Pancreas (tissue), 10 donors: ENCODE results near the gene HOXA9. TPM values are rescaled to one million over a fixed set of nuclear protein-coding genes. Genes with fewer than 3 reads are reported as not detected.
A peak's percentile ranks its signal among the peaks of the same experiment; 100 is the strongest.

ENCODE experiments used
- ATAC-seq, 4 donors: fragments of 200-7000 bp; cut with Tn5 transposase; one replicate each; pipeline versions ENCODE4 v1.8.0 to v1.9.1; 2020; ENCODE audit warnings: mild to moderate bottlenecking in 4 of 4, moderate library complexity in 4 of 4
- DNase-seq, 6 donors: peaks; one replicate each; pipeline ENCODE4 v3.0.0-alpha.2; 2020
- FAIRE-seq: peaks from 2 replicates; lab custom pipeline; 2012; peaks lifted over from hg19 to GRCh38; lab: Jason Lieb, UNC
- H3K27ac ChIP-seq, 4 donors: fragments of 200-600 bp; sonication (generic); 1 replicate in 3 of 4; 2 replicates in 1 of 4; pipeline versions ENCODE4 v1.5.0 to v1.8.0; 2020
- H3K27me3 ChIP-seq, 4 donors: fragments of 200-600 bp; one replicate each; pipeline ENCODE4 v1.8.0; 2021
- H3K36me3 ChIP-seq, 3 donors: fragments of 200-600 bp; sonication (generic) in 1 of 3; one replicate each; pipeline versions ENCODE4 v1.5.0 to v1.8.0; 2020 to 2021
- H3K4me1 ChIP-seq, 3 donors: fragments of 200-600 bp; one replicate each; pipeline ENCODE4 v1.8.0; 2021
- H3K4me3 ChIP-seq, 4 donors: fragments of 200-600 bp; sonication (generic) in 2 of 4; one replicate each; pipeline versions ENCODE4 v1.5.0 to v1.8.0; 2020 to 2021
- H3K9me3 ChIP-seq, 4 donors: fragments of 200-600 bp; one replicate each; pipeline ENCODE4 v1.8.0; 2021
- CTCF ChIP-seq, 4 donors: fragments of 200-600 bp; sonication (generic) in 3 of 4; IDR thresholded peaks; one replicate each; pipeline versions ENCODE4 v1.5.0 to v1.8.0; 2021; ENCODE audit warnings: antibody characterized with exemption in 4 of 4
- WGBS, 2 donors: extraction: QIAGEN DNeasy Blood & Tissue Kit; methylation state at CpG; one replicate each; pipeline ENCODE4 v1.1.7; 2013; 5-methylcytosine and 5-hydroxymethylcytosine counted together
- intact Hi-C, 3 donors: fragments of 100-400 bp; cut with DNase I; formaldehyde crosslinking; loops; one replicate each; pipeline versions ENCODE4 v1.11.1 to v1.14.2; 2022
- polyA plus RNA-seq, 2 donors: library from polyadenylated mRNA; stranded (reverse); fragments of 200-250 nt; gene quantifications; one replicate each; pipeline ENCODE4 v1.2.3, GENCODE V29; 2013
- total RNA-seq, 6 donors: library from RNA; stranded (reverse); fragmentation: NEBNext Ultra II Directional in 4 of 6; extraction: Animal tissue kit (Norgen Biotek cat#: 25700) in 4 of 6; gene quantifications; one replicate each; pipeline versions ENCODE4 v1.2.1 to v1.2.4, GENCODE V29; 2021 to 2023
- donor health status: healthy with polysubstance abuse.
- donor health status: DM: no; HTN: no; CAD: no; lungs with moderate emphysema.
- donor health status: DM: no; HTN: no; CAD: no.
- donor health status: control.
- donor health status: control.
- donor health status: Bipolar disorder and iron deficiency.
- donor health status: DM: yes; HTN: yes; CAD: no.
- donor health status: DM: no; HTN: no; CAD: no.
- donor health status: DM: no; HTN: no; CAD: no.
- donor health status: DM: yes; HTN: yes; CAD: no.

The HOXA9 gene
- total and polyA plus RNA-seq, 8 donors, result 0.09 to 0.13 TPM; not detected in 6

- DNase-seq, result no peak
- intact Hi-C loops, result no loop called here
- no peaks in the 10 kb centered on the region for H3K36me3 ChIP-seq
- 43 to 49% methylated on average over 24 of the region's 24 CpGs for WGBS, 2 donors
- no peak for ATAC-seq
- FAIRE-seq, result no peak
- peaks cover 0 to 7% (median 5%) of the 10 kb centered on the region in 3 donors for H3K4me1 ChIP-seq
- peaks cover 14 to 79% (median 27%) of the 10 kb centered on the region in 4 donors for H3K27me3 ChIP-seq
- TF ChIP-seq CTCF (IDR thresholded peaks at IDR 0.05), result no peak
- no peaks in the 10 kb centered on the region for H3K9me3 ChIP-seq
- H3K27ac ChIP-seq, result no peak overlapping the region
- H3K4me3 ChIP-seq, result no peak overlapping the region
Measured at GRCh38 chr7:27163288-27164044, 1.9 kb downstream of the HOXA9 start.

- intact Hi-C loops, result no loop called here
- Histone ChIP-seq H3K36me3 (no peaks in the 10 kb centered on the region), H3K27me3 (peaks cover 13 to 75% (median 30%) of the 10 kb centered on the region in 4 donors), H3K4me3 (no peak overlapping the region), H3K27ac (no peak overlapping the region), H3K4me1 (peaks cover 0 to 7% (median 5%) of the 10 kb centered on the region in 3 donors), H3K9me3 (no peaks in the 10 kb centered on the region)
- peak; percentile 51 for FAIRE-seq
- no peak for ATAC-seq
- DNase-seq, result no peak
- no peak for TF ChIP-seq CTCF (IDR thresholded peaks at IDR 0.05)
- WGBS, 2 donors, result 59 to 69% methylated on average over 7 of the region's 7 CpGs
Measured at GRCh38 chr7:27162561-27163287, 2.6 kb downstream of the HOXA9 start.

GRCh38 chr7:27161721-27162560, 3.4 kb downstream of the HOXA9 start:
- intact Hi-C loops, result no loop called here
- FAIRE-seq, result no peak
- H3K27ac ChIP-seq, result no peak overlapping the region
- peak overlapping the region in 1 of 4 donors; percentile 82 for H3K4me3 ChIP-seq
- WGBS, 2 donors, result 38 to 40% methylated on average over 26 to 29 of the region's 30 CpGs
- peak in 3 of 6 donors; percentile 15 to 64 (median 55) for DNase-seq
- no peaks in the 10 kb centered on the region for H3K9me3 ChIP-seq
- H3K36me3 ChIP-seq, result no peaks in the 10 kb centered on the region
- TF ChIP-seq CTCF (IDR thresholded peaks at IDR 0.05), result no peak
- H3K4me1 ChIP-seq, result peaks cover 0 to 7% (median 5%) of the 10 kb centered on the region in 3 donors
- H3K27me3 ChIP-seq, result peaks cover 13 to 74% (median 30%) of the 10 kb centered on the region in 4 donors
- no peak for ATAC-seq

- FAIRE-seq (no peak), ATAC-seq (peak in 3 of 4 donors; percentile 2 to 41 (median 19)), DNase-seq (peak in 3 of 6 donors; percentile 18 to 57 (median 32))
- Histone ChIP-seq H3K4me3 (peak overlapping the region; percentile 29 to 82 (median 62)), H3K4me1 (peaks cover 0 to 7% (median 5%) of the 10 kb centered on the region in 3 donors), H3K27me3 (peaks cover 13 to 74% (median 29%) of the 10 kb centered on the region in 4 donors), H3K27ac (no peak overlapping the region), H3K36me3 (no peaks in the 10 kb centered on the region), H3K9me3 (no peaks in the 10 kb centered on the region)
- intact Hi-C loops, result no loop called here
- TF ChIP-seq CTCF (IDR thresholded peaks at IDR 0.05), result peak in 1 of 4 donors; percentile 18
- 9 to 11% methylated on average over 27 of the region's 27 CpGs for WGBS, 2 donors
Measured at GRCh38 chr7:27161214-27161720, 4.1 kb downstream of the HOXA9 start.
